D721Med (cell line): ENCODE measurements around the gene DNAJB8.

Experiments used
- DNase-seq: peaks from one replicate; pipeline ENCODE4 v3.0.0; 2011; ENCODE audit warnings: low spot score; ENCODE audit not compliant: insufficient read length
- FAIRE-seq: peaks from 2 replicates; lab custom pipeline; 2011; peaks lifted over from hg19 to GRCh38; lab: Jason Lieb, UNC
- TF ChIP-seq, protein P1 (sequence below): IDR thresholded peaks from 2 replicates; pipeline ENCODE4 v1.5.1; 2012; ENCODE audit warnings: mild to moderate bottlenecking, control low read depth; ENCODE audit not compliant: insufficient read depth; ENCODE audit errors: missing control alignments

DNAJB8 gene

DNA sequence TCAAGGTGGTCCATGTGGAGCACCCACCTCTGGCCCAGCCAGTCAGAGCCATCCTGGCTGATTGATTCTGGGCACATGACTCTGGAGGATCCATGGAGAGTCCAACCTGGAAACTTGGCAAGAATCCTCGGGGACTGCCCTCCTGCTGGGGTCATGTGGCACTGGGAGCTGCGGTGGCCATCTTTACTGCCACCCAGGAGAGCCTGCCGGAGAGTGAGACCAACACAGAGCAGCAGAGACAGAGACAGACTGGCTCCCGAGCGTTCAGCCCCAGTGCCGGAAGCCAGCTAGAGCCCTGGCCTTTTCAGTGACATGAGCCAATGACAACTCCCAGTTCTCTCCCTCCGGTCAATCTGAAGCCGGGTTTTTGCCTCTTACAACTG is 37.8 kb upstream of the DNAJB8 start:
- TF ChIP-seq, protein P1, sequence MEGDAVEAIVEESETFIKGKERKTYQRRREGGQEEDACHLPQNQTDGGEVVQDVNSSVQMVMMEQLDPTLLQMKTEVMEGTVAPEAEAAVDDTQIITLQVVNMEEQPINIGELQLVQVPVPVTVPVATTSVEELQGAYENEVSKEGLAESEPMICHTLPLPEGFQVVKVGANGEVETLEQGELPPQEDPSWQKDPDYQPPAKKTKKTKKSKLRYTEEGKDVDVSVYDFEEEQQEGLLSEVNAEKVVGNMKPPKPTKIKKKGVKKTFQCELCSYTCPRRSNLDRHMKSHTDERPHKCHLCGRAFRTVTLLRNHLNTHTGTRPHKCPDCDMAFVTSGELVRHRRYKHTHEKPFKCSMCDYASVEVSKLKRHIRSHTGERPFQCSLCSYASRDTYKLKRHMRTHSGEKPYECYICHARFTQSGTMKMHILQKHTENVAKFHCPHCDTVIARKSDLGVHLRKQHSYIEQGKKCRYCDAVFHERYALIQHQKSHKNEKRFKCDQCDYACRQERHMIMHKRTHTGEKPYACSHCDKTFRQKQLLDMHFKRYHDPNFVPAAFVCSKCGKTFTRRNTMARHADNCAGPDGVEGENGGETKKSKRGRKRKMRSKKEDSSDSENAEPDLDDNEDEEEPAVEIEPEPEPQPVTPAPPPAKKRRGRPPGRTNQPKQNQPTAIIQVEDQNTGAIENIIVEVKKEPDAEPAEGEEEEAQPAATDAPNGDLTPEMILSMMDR = no peak
- no peak for FAIRE-seq

DNA sequence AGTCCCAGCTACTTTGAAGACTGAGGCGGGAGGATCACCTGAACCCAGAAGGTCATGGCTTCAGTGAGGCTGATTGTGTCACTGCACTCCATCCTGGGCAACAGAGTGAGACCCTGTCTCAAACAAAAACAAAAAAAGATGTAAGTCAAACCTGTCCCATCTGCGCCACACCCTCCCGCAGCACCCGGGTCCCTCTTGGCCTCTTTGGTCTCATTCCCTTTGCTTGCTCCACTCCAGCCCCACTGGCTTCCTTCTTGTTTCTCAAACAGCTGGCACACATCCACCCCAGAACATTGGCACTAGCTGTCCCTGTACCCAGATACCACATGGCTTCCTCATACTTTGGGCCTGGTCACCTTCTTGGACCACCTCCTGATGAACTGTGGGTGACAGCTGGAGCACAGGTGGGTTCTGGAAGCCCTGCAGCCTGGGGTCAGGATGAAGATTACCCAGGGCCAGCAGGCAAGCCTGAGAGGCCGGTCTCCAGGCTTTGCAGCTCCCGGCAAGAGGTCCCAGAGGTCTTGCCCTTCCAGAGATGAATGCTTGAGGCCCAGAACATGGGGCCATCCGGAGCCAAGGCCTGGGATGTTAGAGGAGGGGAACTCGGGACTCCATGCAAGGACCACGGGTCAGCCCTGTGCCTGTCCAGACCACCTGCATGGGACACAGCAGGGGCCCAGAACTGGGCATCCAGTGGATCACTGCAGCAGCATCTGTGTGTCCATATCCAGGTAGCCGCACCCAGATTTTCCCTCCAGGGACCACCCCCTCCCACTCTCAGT is 37.3 kb upstream of the DNAJB8 start:
- no peak for DNase-seq
- FAIRE-seq = no peak
- TF ChIP-seq, protein P1 = no peak

More for the DNA sequence above, 37.8 kb upstream of the DNAJB8 start:
- no peak for DNase-seq

DNA sequence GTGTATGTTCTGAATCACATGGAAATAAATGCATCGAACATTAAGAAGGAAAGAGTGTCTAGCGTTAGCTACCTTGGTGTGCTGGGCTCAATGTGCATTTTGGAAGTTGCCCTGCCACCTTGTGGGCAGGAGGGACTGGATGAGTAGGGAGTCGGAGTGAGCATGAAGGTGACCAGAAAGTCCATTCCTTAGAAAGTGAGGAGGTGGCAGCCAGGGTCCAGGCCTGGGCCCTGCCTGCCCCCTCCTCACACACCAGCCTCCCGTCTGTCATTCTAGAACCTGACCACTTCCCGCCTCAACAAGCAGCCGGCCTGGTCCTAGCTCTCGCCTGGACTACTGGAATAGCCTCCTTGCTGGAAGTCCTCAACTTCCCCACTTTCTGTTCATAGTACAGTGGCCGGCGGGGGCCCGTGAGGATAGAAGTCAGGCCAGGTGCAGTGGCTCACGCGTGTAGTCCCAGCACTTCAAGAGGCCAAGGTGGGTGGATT is 36.5 kb upstream of the DNAJB8 start:
- TF ChIP-seq, protein P1 = peak; percentile 30
- FAIRE-seq (no peak), DNase-seq (no peak)

DNA sequence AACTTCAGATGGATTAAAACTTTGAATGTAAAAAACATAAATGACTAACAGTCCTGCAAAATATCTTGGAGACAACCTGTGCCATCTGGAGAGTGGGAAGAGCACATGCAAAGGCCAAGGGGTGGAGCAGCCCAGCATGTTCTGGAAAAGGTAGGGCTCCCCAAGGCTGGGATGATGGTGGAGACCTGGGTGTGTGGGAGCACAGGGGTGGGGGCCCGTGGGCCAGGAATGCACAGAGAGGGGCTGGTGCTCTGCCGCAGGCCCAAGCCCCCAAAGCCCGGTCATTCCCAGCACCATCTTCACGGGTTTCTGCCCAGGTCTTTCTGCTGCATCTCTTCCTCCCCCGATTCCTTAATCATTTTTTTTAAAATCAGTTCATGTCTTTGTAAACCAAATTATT is 36.0 kb upstream of the DNAJB8 start:
- TF ChIP-seq, protein P1 = no peak
- DNase-seq (no peak), FAIRE-seq (no peak)

DNA sequence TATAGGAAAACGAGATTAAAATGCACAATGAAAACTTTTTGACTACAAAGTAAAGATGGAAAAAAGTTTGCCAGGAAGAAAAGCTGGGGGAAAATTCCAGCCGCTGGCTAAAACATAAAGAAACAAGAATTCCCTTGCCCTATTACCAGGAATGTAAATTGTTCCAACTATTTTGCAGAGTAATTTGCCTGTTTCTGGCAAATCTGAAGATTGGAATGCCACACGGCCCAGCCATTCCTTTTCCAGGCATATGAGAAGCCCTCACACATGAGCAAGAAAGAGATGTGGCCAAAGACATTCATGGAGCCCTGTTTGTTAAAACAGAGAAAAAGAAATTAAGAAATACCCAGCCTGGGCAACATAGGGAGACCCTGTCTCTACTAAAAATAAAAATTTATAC is 34.7 kb upstream of the DNAJB8 start:
- FAIRE-seq (no peak), DNase-seq (no peak)
- TF ChIP-seq, protein P1 = no peak

DNA sequence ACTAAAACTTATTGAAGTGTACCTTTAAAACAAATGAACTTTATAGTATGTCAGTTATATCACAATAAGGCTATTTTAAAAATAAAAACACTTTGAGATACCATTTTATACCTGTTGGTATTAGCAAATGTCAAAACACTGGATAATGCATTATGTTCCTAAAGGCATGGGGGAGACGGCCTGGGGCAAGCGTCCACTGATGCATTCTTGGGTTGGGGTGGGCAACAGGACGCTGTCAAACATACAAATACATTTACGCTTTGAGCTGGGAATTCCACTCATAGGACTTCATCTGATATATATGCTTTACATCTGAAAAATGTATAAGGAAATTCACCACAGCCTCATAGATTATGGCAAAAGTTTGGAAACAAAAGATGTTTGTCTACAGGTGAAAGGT is 33.9 kb upstream of the DNAJB8 start:
- no peak for FAIRE-seq
- TF ChIP-seq, protein P1 = no peak
- no peak for DNase-seq

DNA sequence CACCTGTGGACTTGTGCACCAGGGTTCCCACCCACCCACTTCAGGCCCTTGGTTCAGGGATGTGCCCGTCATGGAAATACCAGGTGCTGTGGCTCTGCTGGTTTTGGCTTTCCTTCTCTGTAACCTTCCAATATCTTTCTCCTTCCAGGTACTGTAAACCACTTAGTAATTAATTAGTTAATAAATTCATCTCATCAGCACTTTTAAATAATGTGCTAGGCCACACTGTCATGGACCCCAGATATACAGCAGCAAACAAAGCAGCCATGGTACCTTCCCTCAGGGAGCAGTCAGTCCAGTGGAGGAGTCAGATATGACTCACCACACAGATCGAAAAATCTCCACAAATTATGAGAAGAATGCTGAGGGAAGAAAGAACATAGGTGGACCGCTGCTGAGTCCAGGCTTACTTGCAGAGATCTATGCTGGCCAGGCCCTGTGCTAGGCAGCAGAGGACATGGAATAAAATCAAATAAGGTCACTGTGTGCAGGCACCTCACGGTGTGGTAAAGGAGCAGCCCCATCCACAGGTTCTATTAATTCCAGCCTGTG is 33.1 kb upstream of the DNAJB8 start:
- no peak for FAIRE-seq

More for the DNA sequence above, 33.1 kb upstream of the DNAJB8 start:
- no peak for DNase-seq
- TF ChIP-seq, protein P1 = no peak
